Peyer's patch (tissue), 4 donors: ENCODE results near the gene NUAK1.

Experiments
- CTCF ChIP-seq, 6 experiments: fragments of 450-650 bp in 4 of 6; fragments of 200-600 bp in 2 of 6; sonication (generic) in 1 of 6; IDR thresholded peaks; one replicate each; pipeline ENCODE4 v1.5.1; 2017 to 2019; ENCODE audit warnings: antibody characterized with exemption in 6 of 6, mild to moderate bottlenecking in 3 of 6, moderate library complexity in 1 of 6
- POLR2A ChIP-seq, 2 donors: fragments of 450-650 bp; IDR thresholded peaks; one replicate each; pipeline ENCODE4 v1.5.1; 2017; ENCODE audit warnings: antibody characterized with exemption in 2 of 2, mild to moderate bottlenecking in 2 of 2, moderate library complexity in 2 of 2

GRCh38 chr12:106019144-106019543 lies 119.6 kb downstream of the NUAK1 start:
- TF ChIP-seq CTCF (IDR thresholded peaks at IDR 0.05): no peak
- no peak for TF ChIP-seq POLR2A (IDR thresholded peaks at IDR 0.05)
